ENCODE measurements around the gene C5orf52.

C5orf52 gene

GRCh38 chr5:157670662-157671591 is at the start of gene C5orf52:
Gene C5orf52, plus strand, starts transcription at chr5:157671533. Its CDS starts 82 bp downstream, at chr5:157671615.
- TF ChIP-seq POLR2A (IDR thresholded peaks at IDR 0.05; ENCODE audit: low read depth, low read length), result no peak
- DNase-seq (ENCODE audit: insufficient read length, low spot score) (no peak), FAIRE-seq (no peak)

- DNase-seq (ENCODE audit: insufficient read length, low spot score) (no peak), FAIRE-seq (no peak)
- TF ChIP-seq POLR2A (IDR thresholded peaks at IDR 0.05; ENCODE audit: low read depth, low read length), result no peak
Measured at GRCh38 chr5:157624144-157624543, 47.2 kb upstream of the C5orf52 start.

- TF ChIP-seq POLR2A (IDR thresholded peaks at IDR 0.05; ENCODE audit: low read depth, low read length), result no peak
- no peak for DNase-seq (ENCODE audit: insufficient read length, low spot score)
- FAIRE-seq, result no peak
Measured at GRCh38 chr5:157626831-157627230, 44.5 kb upstream of the C5orf52 start.

- no peak for DNase-seq (ENCODE audit: insufficient read length, low spot score)
- no peak for FAIRE-seq
- no peak for TF ChIP-seq POLR2A (IDR thresholded peaks at IDR 0.05; ENCODE audit: low read depth, low read length)
Measured at GRCh38 chr5:157630341-157630740, 41.0 kb upstream of the C5orf52 start.

GRCh38 chr5:157640406-157641066 is 30.8 kb upstream of the C5orf52 start:
- DNase-seq (ENCODE audit: insufficient read length, low spot score) (no peak), FAIRE-seq (no peak)
- no peak for TF ChIP-seq POLR2A (IDR thresholded peaks at IDR 0.05; ENCODE audit: low read depth, low read length)

GRCh38 chr5:157648275-157648990 is 22.9 kb upstream of the C5orf52 start:
- FAIRE-seq (no peak), DNase-seq (ENCODE audit: insufficient read length, low spot score) (no peak)
- TF ChIP-seq POLR2A (IDR thresholded peaks at IDR 0.05; ENCODE audit: low read depth, low read length), result no peak

GRCh38 chr5:157649101-157649500 is 22.2 kb upstream of the C5orf52 start:
- FAIRE-seq, result no peak
- no peak for TF ChIP-seq POLR2A (IDR thresholded peaks at IDR 0.05; ENCODE audit: low read depth, low read length)
- no peak for DNase-seq (ENCODE audit: insufficient read length, low spot score)

GRCh38 chr5:157650991-157651611 is 20.2 kb upstream of the C5orf52 start:
- FAIRE-seq (no peak), DNase-seq (ENCODE audit: insufficient read length, low spot score) (no peak)
- TF ChIP-seq POLR2A (IDR thresholded peaks at IDR 0.05; ENCODE audit: low read depth, low read length), result no peak

- DNase-seq (ENCODE audit: insufficient read length, low spot score), result no peak
- no peak for FAIRE-seq
- no peak for TF ChIP-seq POLR2A (IDR thresholded peaks at IDR 0.05; ENCODE audit: low read depth, low read length)
Measured at GRCh38 chr5:157651623-157652376, 19.5 kb upstream of the C5orf52 start.

- TF ChIP-seq POLR2A (IDR thresholded peaks at IDR 0.05; ENCODE audit: low read depth, low read length), result no peak
- FAIRE-seq (no peak), DNase-seq (ENCODE audit: insufficient read length, low spot score) (no peak)
Measured at GRCh38 chr5:157652377-157652692, 19.0 kb upstream of the C5orf52 start, which contains the start of gene SOX30. Gene SOX30, minus strand, starts transcription at chr5:157652438. Its CDS starts 360 bp downstream, at chr5:157652078.

- TF ChIP-seq POLR2A (IDR thresholded peaks at IDR 0.05; ENCODE audit: low read depth, low read length), result no peak
- FAIRE-seq, result no peak
- DNase-seq (ENCODE audit: insufficient read length, low spot score), result no peak
Measured at GRCh38 chr5:157657516-157657915, 13.8 kb upstream of the C5orf52 start.

GRCh38 chr5:157658893-157659292 is 12.4 kb upstream of the C5orf52 start:
- no peak for FAIRE-seq
- no peak for TF ChIP-seq POLR2A (IDR thresholded peaks at IDR 0.05; ENCODE audit: low read depth, low read length)
- no peak for DNase-seq (ENCODE audit: insufficient read length, low spot score)

All from H54 (cell line).